ENCODE measurements around the gene DNAJC1.

DNAJC1 gene

DNA sequence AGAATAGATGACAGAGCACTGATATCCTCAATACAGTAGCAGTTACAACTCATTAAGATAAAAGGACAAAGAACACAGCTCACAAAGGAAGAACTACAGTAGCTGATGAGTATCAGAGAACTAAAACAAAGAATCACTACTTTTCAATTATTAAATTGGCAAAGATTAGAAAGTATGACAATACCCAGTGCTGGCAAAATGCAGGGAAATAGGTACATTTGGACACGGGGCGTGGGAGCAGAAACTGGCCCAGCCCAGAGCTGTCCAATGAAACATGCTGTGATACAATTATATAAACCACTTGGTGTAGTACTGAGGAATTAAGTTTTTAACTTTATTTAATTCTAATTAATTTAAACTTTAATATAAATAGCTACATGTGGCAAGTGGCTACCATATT, 243.2 kb downstream of the DNAJC1 start:
- no peak for DNase-seq (ENCODE audit: low read depth in 2 of 2)

DNA sequence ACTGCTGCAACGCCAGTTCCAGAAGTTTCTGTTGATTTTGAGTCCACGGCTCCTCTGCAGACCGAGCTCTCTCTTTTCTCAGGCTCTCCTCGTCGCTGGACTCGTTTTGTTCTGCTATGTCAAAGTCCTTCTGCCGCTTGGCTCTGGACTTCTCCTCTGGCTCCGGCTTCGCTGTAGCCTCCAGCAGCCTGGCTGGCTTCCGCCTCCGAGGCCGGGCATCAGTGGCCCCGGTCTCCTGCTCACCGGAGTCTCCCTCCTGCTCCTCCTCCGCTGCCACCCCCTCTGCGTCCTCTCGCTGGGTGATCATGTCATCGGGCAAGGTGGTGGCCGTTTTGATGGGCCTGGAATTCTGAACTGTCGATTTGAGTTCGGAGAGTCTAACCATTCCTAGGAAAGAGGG, 244.3 kb downstream of the DNAJC1 start:
- no peak for DNase-seq (ENCODE audit: low read depth in 2 of 2)

DNA sequence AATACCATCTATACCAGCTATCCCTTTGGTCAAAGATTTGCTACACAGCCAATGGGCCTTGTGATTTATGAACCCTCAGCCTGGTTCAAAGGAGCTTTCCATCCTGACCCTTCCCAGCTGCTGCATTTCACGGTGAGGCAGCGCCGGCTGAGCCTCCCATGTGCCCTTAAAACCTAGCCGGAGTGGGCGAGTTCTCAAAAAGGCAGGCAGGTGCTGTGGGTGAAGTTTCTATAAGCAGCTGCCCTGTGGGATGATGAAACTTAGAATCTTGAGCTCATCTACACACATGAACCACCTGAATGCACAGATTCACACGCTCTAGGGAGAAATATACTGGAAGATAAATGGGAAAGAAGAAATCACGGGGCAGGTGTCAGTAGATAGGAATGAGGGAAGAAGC, 244.8 kb downstream of the DNAJC1 start:
- no peak for DNase-seq (ENCODE audit: low read depth in 2 of 2)

DNA sequence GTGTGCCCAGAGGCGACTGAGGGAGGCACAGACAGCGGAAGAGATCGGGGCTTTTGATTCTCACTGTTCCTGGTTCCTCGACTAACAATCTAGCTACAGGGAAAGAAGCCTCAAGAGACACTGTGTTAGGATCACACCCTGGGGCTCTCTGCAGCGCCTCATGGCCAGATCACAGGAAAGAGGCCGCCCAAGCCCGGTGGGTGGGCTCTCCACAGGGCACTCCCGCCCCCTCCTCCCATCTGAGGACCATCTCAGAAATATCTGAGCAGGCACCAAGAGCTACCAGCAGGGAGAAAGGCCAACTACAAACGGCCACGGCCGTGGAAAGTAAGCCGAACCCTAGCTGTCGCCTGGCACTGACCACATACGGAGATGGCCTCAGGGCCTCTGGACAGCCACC, 245.3 kb downstream of the DNAJC1 start:
- no peak for DNase-seq (ENCODE audit: low read depth in 2 of 2)

DNA sequence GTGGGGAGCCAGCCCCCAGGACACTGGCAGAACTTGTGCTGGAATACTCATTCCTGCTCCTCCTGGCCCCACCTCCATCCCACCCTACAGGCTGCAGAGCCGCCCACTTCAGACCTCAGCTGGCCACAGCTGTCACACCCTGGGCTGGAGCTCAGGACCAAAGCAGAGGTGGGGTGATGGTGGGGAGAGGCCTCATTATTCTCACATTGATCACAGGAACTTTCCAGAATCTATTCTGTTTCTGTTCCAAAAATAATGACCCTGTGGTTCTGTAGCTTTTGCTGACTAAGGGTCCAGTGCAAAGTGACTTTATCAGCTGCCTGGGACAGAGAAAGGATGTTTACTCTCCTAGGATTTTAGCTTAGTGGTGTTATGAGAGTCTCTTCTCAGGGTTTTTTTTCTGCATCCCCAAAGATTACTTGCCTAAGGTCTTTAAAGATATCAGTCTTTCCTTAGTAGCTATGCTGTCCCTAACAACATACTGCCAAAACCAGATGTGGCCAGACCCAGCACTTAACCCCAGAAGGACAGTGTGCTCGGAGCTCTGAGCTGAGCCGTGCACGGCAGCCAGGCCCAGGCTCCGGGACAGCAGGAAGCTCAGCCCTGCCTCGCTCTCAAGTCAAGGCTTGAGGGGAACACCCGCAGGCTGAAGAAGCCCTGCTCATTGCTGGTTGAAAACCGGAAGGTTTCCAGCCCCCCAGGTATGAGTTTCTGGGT, 246.2 kb downstream of the DNAJC1 start:
- DNase-seq (ENCODE audit: low read depth in 2 of 2) = no peak

DNA sequence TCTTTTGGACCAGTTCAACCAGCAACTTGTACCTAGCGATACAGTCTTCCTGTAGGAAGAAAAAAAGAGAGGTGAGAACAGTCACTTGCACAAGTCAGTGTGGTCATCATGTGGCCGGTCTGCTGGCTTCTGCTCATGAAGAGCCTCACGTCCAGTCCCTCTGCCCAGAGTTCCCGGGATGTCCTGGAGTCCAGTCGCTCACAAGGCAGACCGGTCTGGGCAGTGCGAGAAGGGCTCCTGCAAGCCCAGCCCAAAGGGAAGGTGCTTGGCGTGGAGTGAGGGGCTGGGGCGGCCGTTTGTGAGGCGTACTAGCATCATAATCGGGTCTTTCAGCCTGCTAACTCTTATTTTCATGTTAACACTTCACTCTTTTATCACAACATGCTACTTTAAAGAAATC, 246.8 kb downstream of the DNAJC1 start:
- DNase-seq (ENCODE audit: low read depth in 2 of 2) = no peak

DNA sequence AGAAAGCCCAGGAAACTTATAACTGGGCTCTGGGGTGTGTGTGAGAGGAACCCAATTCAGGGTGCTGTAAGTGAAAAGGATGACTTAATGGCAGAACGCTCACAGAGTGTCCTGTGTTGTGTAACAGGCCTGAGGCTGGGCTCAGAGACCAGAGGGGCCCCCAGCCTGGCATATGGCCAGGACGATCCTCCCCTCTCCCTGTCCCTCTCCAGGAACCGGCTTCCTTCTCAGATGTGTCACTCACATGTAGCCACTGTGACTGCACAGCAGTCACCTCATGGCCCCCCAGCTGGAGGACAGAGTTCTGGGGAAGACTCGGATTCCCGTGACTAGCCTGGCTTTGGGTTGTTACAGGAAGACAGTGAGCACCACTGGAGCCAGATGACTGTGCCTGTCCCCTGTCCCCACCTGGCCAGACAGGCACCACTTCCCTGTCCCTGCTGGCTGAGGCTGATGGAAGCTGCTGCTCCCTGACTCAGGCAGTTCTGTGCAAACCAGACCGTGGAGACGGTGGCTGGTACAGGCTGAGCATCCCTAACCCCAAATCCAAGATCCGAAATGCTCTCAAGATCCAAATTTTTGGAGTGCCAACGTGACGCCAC, 249.0 kb downstream of the DNAJC1 start:
- no peak for DNase-seq (ENCODE audit: low read depth in 2 of 2)

DNA sequence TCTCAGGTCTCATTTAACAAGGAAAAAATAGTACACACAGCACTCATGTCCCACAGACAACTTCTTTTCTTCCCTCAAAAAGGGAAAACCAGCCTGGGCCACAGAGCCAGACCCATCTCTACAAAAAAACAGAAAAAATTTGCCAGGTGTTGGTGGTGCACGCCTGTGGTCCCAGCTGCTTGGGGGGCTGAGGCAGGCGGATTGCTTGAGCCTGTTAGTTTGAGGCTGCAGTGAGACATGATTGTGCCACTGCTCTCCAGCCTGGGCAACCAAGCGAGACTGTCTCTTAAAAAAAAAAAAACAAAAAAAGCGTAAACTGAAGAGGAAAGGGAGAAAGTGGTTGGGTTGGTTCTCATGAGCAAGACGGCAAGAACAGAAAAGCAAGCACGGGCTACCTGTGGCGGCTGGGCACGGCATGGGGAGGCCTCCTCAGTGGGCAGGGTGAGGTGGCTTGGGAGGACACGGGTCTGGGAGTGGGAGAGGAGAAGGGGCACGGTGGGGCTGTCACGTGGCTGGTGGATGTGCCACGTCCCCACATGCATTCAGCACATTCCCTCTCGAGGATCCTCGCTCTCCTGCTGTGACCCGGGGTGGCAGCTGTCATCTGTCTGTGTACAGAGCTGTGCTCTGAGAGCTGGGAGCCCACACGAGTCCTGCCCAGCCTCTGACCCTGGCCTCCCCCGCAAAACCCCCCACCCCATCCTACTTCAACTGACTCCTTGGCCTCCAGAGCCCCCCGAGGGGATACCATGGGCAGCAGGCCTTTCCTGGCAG, 249.8 kb downstream of the DNAJC1 start:
- no peak for DNase-seq (ENCODE audit: low read depth in 2 of 2)

DNA sequence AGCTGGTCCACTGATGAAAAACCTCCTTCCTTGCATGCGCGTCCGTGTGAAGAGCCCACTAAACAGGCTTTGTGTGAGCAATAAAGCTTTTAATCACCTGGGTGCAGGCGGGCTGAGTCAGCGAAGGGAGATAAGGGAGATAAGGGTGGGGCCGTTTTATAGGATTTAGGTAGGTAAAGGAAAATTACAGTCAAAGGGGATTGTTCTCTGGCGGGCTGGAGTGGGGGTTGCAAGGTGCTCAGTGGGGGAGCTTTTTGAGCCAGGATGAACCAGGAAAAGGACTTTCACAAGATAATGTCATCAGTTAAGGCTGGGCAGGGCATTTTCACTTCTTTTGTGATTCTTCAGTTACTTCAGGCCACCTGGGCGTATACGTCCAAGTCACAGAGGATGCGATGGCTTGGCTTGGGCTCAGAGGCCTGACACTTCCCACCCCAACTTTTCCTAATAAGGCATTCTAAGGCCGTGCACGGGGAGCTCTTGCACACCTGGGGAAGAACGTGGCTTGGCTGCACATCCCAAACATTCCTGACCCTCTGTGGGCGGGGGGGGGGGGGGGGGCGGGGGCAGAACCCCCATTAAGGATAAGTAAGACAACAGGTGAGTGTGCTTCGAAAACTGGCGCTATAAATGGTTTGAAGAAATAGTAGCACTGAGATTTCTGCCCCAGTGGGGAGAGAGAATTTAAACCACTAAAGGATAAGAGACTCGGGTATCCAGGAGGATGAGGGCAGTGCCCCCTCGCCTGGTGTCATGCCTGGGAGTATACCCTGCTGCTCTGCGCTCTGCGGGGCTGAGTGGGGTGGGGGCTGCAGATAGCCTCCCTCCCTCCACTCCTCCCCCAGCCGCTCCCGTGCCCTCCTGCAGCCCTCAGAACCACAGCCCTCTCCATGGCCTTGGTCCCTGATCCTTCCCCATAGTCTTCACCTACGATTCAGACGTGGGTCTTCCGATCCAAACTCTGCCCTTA, 251.9 kb downstream of the DNAJC1 start:
- no peak for DNase-seq (ENCODE audit: low read depth in 2 of 2)

DNA sequence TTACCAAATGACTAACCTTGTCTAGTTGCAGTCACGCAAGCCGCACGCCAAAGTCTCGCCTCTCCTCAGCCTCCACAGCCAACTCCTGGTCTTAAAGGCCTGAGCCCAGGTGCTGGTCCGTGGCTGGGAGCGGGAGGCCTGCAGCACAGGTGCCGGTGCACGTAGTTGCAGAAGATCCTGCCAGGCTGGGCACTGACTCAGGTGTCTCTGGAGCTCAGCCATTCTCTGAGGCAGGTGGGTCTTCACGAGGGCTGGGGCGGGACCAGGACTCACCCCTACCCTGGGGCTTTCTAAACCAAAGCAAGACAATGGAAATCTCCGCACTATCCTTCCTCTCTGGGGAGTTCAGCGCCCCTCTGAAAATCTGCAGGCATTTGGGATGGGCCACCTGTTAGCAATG, 253.1 kb downstream of the DNAJC1 start:
- no peak for DNase-seq (ENCODE audit: low read depth in 2 of 2)

DNA sequence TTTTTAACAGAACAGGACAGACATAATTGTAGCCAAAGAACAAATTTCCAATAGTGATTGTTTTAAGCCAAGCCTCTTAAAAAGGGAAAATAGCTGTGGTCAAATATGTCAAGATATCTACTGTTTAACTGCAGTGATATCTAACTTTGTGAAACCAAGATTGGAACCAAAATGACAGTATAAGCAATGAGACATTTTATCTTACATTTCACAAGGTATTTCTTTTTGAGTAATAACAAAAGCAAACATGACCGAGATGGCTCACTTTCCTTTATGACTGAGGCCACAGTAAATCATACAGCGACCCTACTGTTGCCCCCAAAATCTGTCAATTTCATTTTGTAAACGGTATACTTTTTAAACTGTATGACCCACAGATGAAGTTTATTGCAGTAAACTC, 253.7 kb downstream of the DNAJC1 start:
- DNase-seq (ENCODE audit: low read depth in 2 of 2) = no peak

DNA sequence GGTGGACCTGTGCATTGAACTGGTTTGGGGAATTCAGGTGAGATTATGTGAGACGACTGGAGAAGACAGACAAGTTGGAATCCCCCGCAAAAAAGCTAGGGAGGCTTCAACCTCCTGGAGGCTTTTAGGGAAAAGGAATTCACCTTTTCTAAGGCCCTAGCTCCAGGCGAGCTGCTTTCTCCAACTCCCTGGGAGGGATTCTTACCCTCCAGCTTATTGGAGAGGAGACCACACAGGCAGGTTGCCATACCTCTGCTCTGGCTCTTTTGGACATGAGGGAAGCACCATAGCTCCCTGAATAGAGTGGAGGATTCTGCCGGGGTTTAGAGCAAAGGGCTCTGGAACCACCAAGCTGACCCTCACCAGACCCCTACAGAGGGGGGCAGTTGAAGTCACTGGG, 255.7 kb downstream of the DNAJC1 start:
- no peak for DNase-seq (ENCODE audit: low read depth in 2 of 2)

DNA sequence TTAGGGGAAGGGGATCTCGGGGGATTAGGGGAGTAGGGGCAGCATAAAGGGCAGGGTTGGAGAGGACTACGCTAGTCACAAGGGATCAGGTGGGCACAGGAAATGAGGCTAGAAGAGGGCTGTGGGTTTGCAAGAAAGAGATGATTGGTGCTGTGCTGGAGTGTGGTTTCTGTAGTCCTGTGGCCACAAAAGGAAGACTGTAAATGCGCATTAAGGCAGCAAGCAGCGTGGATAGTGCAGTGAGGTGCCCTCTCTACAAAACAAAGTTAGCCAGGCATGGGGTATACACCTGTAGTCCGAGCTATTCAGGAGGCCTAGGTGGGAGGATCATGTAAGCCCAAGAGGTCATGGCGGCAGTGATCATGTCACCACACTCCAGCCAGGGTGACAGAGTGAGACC, 257.4 kb downstream of the DNAJC1 start:
- DNase-seq (ENCODE audit: low read depth in 2 of 2) = no peak

DNA sequence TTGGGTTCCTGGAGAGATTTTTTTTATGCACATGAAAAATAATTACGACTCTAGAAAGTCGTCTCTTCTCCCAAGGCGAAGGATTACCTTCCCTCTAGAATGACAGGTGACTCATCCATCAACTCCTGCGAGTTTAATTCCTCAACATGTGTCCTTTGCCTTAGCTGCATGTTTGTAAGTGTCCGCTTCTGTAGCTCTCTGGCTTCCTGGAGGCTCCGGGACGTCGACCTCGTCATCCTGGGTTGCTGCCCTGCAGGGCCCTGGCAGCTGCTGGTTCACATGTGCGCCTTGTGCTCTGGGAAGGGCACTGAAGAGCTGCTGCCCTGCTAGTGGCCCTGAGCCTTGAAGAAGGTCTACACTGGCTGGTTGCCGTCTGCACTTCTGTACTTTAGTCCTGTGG, 259.3 kb downstream of the DNAJC1 start:
- DNase-seq (ENCODE audit: low read depth in 2 of 2) = no peak

DNA sequence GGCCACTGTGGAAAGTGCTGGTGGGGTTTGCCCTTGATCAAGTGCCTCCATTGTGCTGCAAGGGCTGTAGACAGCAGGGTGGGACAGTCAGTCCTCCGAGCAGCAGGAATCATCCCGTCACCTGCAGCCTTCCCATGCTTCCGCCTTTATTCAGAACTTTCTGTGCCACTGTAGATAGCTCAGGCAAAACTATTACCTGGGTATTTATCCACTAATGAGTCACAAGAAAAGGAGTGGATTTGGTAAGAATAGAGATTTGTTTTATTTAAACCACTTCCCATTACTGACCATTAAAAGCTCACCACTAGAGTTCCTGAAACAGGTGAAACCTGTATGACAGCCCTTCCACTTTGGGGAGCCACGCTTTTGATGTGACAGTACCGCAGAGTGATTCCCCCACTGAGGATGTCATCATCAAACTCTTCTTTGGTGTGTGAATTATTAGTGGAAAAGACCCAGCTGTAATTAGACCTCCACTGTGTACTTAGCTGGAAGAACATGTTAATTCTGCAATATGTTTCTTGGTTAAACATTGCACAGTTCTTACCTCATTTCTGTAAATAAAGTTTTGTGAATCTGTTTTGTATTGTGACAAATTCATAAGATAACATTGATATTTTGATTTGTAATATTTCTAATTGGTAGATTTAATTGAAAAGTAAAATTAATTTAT, 260.7 kb downstream of the DNAJC1 start:
- DNase-seq (ENCODE audit: low read depth in 2 of 2) = no peak

DNA sequence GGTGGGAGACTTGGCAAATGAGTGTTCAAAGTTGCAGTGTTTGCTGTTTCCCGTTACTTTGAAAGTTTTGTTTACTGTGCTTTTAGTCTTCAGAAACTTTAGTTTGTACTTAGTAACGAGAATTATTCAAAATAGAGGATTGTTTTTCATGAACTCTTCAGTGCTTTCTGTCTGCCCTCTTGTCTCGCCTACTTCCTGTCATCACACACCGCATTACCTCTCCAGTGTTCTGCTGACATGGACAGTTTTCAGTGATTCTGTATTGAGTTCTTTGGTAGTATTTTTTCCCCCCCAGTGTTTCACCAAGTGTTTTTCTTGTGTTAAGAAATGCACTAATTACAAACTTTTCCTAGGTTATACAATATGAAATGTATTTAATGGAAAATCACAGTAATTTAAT, 262.5 kb downstream of the DNAJC1 start:
- DNase-seq (ENCODE audit: low read depth in 2 of 2) = no peak

DNA sequence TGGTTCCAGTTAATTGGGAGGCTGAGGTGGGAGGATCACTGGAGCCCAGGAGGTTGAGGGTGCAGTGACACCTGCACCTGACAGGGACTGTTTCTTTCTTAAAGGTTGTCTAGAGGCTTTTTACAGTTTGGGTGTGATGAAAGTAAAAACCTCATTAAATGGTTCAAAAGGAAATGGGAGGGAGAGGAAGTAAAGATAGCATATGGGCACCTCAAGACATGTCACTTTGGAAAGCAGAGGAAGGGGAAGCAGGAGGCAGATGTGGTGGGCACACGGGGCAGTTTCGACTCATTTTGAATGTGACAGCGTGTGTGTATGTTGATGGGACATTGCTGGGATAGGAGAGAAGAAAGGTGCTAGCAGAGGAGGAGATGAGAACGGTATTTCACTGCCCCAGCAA, 266.4 kb downstream of the DNAJC1 start:
- DNase-seq (ENCODE audit: low read depth in 2 of 2) = no peak

DNA sequence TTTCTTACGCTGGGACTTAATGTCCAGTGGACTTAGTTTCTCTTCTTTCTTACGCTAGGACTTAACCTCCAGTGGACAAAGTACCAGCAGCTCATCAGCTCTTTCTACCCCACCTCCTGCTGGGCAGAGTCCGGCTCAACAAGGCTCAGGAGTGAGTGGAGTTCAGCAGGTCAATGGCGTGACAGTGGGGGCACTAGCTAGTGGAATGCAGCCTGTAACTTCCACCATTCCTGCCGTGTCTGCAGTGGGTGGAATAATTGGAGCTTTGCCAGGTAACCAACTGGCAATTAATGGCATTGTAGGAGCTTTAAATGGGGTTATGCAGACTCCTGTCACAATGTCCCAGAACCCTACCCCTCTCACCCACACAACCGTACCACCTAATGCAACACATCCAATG, 269.8 kb downstream of the DNAJC1 start:
- no peak for DNase-seq (ENCODE audit: low read depth in 2 of 2)

DNA sequence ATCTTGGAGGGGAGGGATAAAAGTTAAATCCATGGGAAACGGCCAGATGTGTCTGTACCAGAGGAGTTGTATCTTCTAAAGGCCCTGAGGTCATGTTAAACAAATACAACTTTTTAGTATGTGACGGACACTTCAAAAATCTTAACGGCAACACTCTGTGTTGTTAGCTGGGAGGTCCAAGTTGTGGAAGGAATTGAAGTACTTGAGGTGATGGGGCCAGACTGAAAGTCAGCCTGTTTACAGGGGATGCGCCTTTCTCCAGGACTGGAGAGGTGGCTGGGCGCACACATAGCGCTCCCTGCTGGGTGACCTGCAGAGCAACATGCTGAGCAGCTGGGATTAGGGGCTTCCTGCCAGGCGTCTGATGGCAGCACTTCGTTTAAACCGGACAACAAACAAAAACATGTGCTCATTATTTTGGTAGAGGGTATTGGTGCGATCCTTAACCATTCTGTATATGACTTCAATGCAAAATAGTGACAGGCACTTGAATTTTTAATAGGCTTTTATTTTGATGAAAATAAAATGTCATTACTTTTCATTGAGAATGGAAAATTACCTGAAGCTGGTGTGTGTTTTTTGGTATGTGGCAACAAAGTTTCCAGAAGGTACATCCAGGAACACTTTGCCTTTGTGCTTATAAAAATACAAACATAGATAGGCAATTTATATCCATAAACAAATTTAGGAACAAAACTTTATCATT, 271.3 kb downstream of the DNAJC1 start:
- no peak for DNase-seq (ENCODE audit: low read depth in 2 of 2)

DNA sequence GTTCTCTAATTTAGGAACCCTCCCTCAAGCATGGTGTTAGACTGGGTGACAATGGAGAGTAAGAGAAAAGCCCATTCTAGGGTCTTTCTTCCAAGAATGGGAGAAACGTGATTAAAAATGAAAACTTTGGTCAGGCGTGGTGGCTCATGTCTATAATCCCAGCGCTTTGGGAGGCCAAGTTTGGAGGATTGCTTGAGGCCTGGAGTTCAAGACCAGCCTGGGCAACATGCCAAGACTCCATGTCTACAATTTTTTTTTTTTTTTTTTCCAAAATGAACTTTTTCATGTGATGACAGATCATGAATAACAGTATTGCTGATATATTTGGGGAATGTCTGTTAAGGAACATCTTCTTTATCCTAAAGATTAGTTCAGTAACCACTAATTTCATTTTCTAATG, 274.9 kb downstream of the DNAJC1 start:
- DNase-seq (ENCODE audit: low read depth in 2 of 2) = no peak
